ENCODE measurements around the gene BTAF1.

BTAF1 gene

DNA sequence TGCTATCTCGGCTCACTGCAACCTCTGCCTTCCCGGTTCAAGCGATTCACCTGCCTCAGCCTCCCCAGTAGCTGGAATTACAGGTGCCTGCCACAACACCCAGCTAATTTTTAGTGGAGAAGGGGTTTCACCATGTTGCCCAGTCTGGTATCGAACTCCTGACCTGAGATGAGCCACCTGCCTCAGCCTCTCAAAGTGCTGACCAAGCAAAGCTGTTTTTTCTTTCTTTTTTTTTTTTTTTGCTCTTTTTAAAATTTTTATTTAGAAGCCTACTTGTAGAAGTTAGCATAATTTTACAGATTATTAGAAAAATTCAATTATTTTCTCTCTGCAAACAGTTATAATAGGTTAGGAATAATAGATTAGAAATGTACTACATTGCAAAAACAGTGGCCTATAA lies 13.1 kb upstream of the BTAF1 start:
- H3K27ac ChIP-seq (ENCODE audit: low read depth, low read length) = no peak overlapping the region
- H3K4me1 ChIP-seq (ENCODE audit: insufficient read depth, low read length) = peaks cover 11% of the 10 kb centered on the region
- no peaks in the 10 kb centered on the region for H3K27me3 ChIP-seq (ENCODE audit: control insufficient read depth in 1 of 2, insufficient read depth in 2 of 2, low read length in 2 of 2)
- no peak overlapping the region for H3K4me3 ChIP-seq (ENCODE audit: low read depth in 1 of 2, low read length in 2 of 2)
- no peaks in the 10 kb centered on the region for H3K9me3 ChIP-seq (ENCODE audit: low read length)
- no peaks in the 10 kb centered on the region for H3K36me3 ChIP-seq (ENCODE audit: insufficient read depth, low read length)
- no peak overlapping the region for H3K9ac ChIP-seq (ENCODE audit: low read length)

DNA sequence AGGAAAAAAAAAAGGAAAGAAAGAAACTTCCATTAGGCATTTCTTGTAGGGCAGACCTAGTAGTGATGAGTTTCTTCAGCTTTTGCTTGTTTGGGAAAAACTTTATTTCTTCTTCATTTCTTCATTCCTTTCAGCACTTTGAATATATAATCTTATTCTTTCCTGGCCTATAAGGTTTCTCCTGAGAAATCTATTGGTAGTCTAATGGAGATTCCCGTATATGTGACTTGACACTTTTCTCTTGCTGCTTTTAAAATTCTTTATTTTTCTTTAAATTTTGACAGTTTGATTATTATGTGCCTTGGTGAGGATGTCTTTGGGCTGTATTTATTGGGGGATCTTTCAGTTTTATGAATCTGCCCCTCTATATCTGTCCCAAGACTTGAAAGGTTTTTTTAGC lies 3.9 kb upstream of the BTAF1 start:
- no peaks in the 10 kb centered on the region for H3K36me3 ChIP-seq (ENCODE audit: insufficient read depth, low read length)
- H3K4me1 ChIP-seq (ENCODE audit: insufficient read depth, low read length) = peaks cover 3% of the 10 kb centered on the region
- H3K4me3 ChIP-seq (ENCODE audit: low read depth in 1 of 2, low read length in 2 of 2) = no peak overlapping the region
- H3K9ac ChIP-seq (ENCODE audit: low read length) = no peak overlapping the region
- no peaks in the 10 kb centered on the region for H3K27me3 ChIP-seq (ENCODE audit: control insufficient read depth in 1 of 2, insufficient read depth in 2 of 2, low read length in 2 of 2)
- H3K27ac ChIP-seq (ENCODE audit: low read depth, low read length) = no peak overlapping the region
- H3K9me3 ChIP-seq (ENCODE audit: low read length) = no peaks in the 10 kb centered on the region

DNA sequence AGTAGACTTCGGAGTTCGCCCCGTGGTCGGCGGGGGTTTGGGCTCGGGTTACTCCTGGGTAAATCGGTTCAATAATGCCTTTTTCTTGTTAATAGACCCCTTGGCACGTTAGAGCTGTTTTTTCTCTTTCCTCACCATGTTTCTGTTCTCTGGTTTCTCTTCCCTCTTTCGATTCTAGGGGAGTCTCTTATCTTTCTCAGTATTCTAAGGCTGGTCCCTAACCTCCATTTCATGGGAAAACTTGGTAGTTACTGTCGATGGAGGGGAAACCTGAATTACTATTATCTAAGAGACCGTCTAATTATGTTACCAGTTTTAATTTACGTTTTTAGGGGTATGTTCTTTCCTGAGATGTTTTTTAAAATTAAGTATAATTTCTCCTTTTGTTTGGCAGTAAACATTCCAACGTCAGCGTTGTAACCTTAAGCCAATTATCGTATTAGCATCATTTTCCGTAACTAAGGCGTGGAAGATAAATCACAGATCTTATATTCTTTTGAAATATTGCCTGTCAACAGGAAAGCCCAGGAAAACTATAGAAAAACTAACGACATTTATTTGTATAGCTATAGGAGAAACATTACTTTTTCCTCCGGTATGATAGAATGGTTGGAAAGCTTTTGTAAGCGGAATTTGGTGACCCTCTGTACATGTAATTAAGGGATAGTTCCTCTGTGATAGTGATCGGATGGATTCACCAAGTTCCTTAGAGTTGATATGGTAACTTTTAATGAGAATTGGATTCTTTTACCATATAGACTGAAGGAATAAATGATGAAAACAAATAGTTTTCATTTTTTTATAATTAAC lies 847 bp downstream of the BTAF1 start:
- Histone ChIP-seq H3K36me3 (ENCODE audit: insufficient read depth, low read length) (no peaks in the 10 kb centered on the region), H3K9me3 (ENCODE audit: low read length) (no peaks in the 10 kb centered on the region), H3K27ac (ENCODE audit: low read depth, low read length) (peak overlapping the region; percentile 71), H3K27me3 (ENCODE audit: control insufficient read depth in 1 of 2, insufficient read depth in 2 of 2, low read length in 2 of 2) (no peaks in the 10 kb centered on the region), H3K9ac (ENCODE audit: low read length) (peak overlapping the region; percentile 98), H3K4me3 (ENCODE audit: low read depth in 1 of 2, low read length in 2 of 2) (peak overlapping the region; percentile 90 to 92), H3K4me1 (ENCODE audit: insufficient read depth, low read length) (peaks cover 20% of the 10 kb centered on the region)

DNA sequence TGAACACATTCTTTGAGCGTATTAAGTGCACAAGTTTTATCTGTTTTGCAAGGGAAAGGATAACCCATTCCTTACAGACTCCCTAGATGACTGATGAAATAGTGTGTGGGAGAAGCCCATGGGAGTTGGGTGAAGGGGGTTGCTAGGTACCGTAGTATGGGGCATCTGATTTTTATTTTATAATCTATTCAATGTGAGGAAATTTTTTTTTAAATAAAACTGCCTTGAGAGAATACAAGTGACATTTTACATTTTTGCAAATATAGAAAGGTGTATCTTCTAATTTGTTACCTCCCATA lies 1.4 kb downstream of the BTAF1 start:
- H3K27ac ChIP-seq (ENCODE audit: low read depth, low read length) = no peak overlapping the region
- H3K36me3 ChIP-seq (ENCODE audit: insufficient read depth, low read length) = no peaks in the 10 kb centered on the region
- no peak overlapping the region for H3K9ac ChIP-seq (ENCODE audit: low read length)
- no peaks in the 10 kb centered on the region for H3K9me3 ChIP-seq (ENCODE audit: low read length)
- H3K27me3 ChIP-seq (ENCODE audit: control insufficient read depth in 1 of 2, insufficient read depth in 2 of 2, low read length in 2 of 2) = no peaks in the 10 kb centered on the region
- H3K4me3 ChIP-seq (ENCODE audit: low read depth in 1 of 2, low read length in 2 of 2) = peak overlapping the region in 1 of 2 donors; percentile 90
- peaks cover 20% of the 10 kb centered on the region for H3K4me1 ChIP-seq (ENCODE audit: insufficient read depth, low read length)

DNA sequence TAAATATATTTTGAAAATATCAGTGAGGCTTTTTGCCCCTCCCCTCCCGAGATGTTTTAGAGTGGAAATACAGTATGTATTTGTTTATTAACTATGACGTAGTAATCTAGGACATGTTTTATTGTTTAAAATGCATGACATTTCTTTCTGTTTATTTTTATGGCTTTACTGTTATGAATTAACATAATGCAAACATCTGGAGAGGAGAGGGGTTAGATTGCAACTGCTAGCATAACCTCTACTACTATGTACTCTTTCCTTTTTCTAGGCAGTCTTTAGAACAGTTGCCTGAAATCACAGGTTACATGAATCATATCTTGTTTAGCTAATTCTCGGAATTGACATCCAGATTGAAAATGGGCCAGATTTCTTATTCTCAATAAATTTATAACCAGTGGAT lies 7.4 kb downstream of the BTAF1 start:
- Histone ChIP-seq H3K4me1 (ENCODE audit: insufficient read depth, low read length) (peaks cover 10% of the 10 kb centered on the region), H3K36me3 (ENCODE audit: insufficient read depth, low read length) (peaks cover 4% of the 10 kb centered on the region), H3K4me3 (ENCODE audit: low read depth in 1 of 2, low read length in 2 of 2) (no peak overlapping the region), H3K9me3 (ENCODE audit: low read length) (no peaks in the 10 kb centered on the region), H3K27ac (ENCODE audit: low read depth, low read length) (no peak overlapping the region), H3K9ac (ENCODE audit: low read length) (no peak overlapping the region), H3K27me3 (ENCODE audit: control insufficient read depth in 1 of 2, insufficient read depth in 2 of 2, low read length in 2 of 2) (no peaks in the 10 kb centered on the region)

DNA sequence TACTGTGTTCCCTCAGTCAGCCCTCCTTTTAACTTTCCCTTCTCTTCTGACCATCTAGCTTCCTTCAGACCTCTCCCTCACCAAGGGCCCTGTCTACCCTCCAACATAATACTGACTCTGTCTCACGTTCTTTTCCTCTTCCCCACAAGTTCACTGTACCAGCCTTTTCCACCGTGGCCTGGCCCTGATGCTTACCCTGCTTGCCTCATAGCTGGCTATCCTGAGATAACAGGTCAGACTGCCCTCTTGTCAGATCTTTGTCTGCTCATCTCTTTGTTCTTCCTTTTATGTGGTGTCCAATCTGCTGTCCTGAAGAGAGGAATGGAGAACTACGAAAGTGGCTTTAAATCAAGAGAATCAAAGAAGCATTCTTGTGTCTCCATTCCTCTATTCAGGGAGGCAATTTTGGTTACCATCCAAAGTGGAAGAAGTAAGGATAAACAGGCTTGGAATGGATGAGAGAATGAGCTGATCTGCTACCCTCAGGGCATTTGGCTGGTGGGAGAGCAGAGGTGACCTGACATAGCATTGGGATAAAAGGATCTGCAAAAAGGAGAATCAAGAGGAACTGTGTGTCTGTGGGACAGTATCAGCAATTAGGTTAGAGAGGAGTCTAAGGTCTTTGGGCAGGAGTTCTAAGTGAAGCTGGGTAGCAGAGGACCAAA lies 8.1 kb downstream of the BTAF1 start:
- Histone ChIP-seq H3K27ac (ENCODE audit: low read depth, low read length) (no peak overlapping the region), H3K27me3 (ENCODE audit: control insufficient read depth in 1 of 2, insufficient read depth in 2 of 2, low read length in 2 of 2) (no peaks in the 10 kb centered on the region), H3K4me1 (ENCODE audit: insufficient read depth, low read length) (peaks cover 6% of the 10 kb centered on the region), H3K4me3 (ENCODE audit: low read depth in 1 of 2, low read length in 2 of 2) (no peak overlapping the region), H3K36me3 (ENCODE audit: insufficient read depth, low read length) (peaks cover 11% of the 10 kb centered on the region), H3K9ac (ENCODE audit: low read length) (no peak overlapping the region), H3K9me3 (ENCODE audit: low read length) (no peaks in the 10 kb centered on the region)

DNA sequence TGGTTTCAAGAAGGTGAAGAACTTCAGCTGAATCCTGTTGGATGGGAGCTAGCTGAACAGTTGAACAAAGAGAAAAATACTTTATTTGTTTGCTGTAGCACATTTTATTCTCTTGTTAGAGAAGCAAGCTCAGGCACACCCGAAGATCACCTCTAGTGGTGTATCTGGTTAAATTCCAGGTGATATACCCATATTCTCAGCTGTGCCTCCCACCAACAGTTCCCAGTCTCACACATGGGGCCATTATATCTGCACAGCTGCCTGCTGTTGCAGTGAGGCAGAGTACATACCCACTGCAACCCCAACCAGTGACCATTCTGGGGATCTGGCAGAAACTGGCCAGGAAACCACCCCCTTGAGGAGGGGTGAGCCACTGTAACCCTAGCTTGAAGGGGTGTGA lies 9.2 kb downstream of the BTAF1 start:
- H3K27ac ChIP-seq (ENCODE audit: low read depth, low read length) = no peak overlapping the region
- H3K36me3 ChIP-seq (ENCODE audit: insufficient read depth, low read length) = peaks cover 11% of the 10 kb centered on the region
- peaks cover 6% of the 10 kb centered on the region for H3K4me1 ChIP-seq (ENCODE audit: insufficient read depth, low read length)
- H3K27me3 ChIP-seq (ENCODE audit: control insufficient read depth in 1 of 2, insufficient read depth in 2 of 2, low read length in 2 of 2) = no peaks in the 10 kb centered on the region
- no peaks in the 10 kb centered on the region for H3K9me3 ChIP-seq (ENCODE audit: low read length)
- no peak overlapping the region for H3K9ac ChIP-seq (ENCODE audit: low read length)
- no peak overlapping the region for H3K4me3 ChIP-seq (ENCODE audit: low read depth in 1 of 2, low read length in 2 of 2)

DNA sequence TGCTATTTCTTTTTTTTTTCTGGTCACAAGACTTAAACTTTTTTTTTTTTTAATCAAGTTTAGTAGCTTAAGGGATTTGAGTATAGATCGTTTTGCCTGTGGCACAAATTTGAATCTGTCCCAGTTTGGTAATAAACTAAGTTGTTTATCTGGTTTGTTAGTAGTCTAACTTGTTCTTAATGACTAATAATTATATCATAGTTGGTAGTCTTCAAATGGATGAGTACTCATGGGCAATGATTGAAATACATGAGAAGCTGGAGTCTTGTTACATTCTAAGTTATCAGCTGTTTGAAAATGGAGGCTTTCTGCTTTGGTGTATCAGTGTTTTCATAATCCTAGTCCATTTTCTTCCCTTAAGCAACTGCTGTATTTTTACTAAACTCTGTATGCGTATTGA lies 12.3 kb downstream of the BTAF1 start:
- H3K36me3 ChIP-seq (ENCODE audit: insufficient read depth, low read length) = peaks cover 11% of the 10 kb centered on the region

DNA sequence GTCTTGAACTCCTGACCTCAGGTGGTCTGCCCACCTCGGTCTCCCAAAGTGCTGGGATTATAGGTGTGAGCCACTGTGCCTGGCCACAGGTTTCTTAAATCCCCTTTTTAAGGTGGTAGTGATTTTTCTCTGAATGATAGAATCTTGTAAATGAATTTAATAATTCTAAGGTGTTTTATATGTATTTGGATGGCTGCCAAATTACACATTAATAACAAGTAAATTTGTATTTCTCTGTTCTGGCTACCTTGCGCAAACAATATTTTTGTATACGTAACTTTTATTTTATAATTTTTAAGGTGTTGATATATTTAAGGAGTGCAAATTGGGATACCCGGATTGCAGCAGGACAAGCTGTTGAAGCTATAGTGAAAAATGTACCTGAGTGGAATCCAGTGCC lies 16.1 kb downstream of the BTAF1 start:
- Histone ChIP-seq H3K4me1 (ENCODE audit: insufficient read depth, low read length) (no peaks in the 10 kb centered on the region), H3K4me3 (ENCODE audit: low read depth in 1 of 2, low read length in 2 of 2) (no peak overlapping the region), H3K9me3 (ENCODE audit: low read length) (no peaks in the 10 kb centered on the region), H3K27ac (ENCODE audit: low read depth, low read length) (no peak overlapping the region), H3K36me3 (ENCODE audit: insufficient read depth, low read length) (peaks cover 8% of the 10 kb centered on the region), H3K9ac (ENCODE audit: low read length) (no peak overlapping the region), H3K27me3 (ENCODE audit: control insufficient read depth in 1 of 2, insufficient read depth in 2 of 2, low read length in 2 of 2) (no peaks in the 10 kb centered on the region)

More for the DNA sequence above, 12.3 kb downstream of the BTAF1 start:
- H3K27me3 ChIP-seq (ENCODE audit: control insufficient read depth in 1 of 2, insufficient read depth in 2 of 2, low read length in 2 of 2) = no peaks in the 10 kb centered on the region
- H3K27ac ChIP-seq (ENCODE audit: low read depth, low read length) = no peak overlapping the region
- H3K9me3 ChIP-seq (ENCODE audit: low read length) = no peaks in the 10 kb centered on the region
- H3K4me3 ChIP-seq (ENCODE audit: low read depth in 1 of 2, low read length in 2 of 2) = no peak overlapping the region
- H3K9ac ChIP-seq (ENCODE audit: low read length) = no peak overlapping the region
- no peaks in the 10 kb centered on the region for H3K4me1 ChIP-seq (ENCODE audit: insufficient read depth, low read length)

DNA sequence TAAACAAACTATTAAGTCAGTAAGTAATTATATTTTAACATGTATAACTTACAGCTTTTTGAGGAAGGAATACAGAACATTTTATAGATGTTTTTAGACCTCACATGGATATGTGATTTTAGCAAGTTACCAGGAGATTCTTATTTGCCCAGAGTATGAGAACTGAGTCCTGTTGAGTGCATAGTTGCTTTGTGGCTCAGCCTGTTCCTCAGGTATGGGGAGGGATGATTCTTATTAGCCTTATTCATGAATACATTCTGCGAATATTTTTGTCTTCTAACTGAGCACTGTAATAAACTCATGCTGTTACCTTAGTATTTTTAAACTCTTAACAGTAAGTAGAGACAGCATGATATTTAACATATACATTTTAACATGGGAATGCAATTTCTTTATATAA lies 17.9 kb downstream of the BTAF1 start:
- Histone ChIP-seq H3K27ac (ENCODE audit: low read depth, low read length) (no peak overlapping the region), H3K4me3 (ENCODE audit: low read depth in 1 of 2, low read length in 2 of 2) (no peak overlapping the region), H3K4me1 (ENCODE audit: insufficient read depth, low read length) (no peaks in the 10 kb centered on the region), H3K36me3 (ENCODE audit: insufficient read depth, low read length) (peaks cover 8% of the 10 kb centered on the region), H3K27me3 (ENCODE audit: control insufficient read depth in 1 of 2, insufficient read depth in 2 of 2, low read length in 2 of 2) (no peaks in the 10 kb centered on the region), H3K9ac (ENCODE audit: low read length) (no peak overlapping the region), H3K9me3 (ENCODE audit: low read length) (no peaks in the 10 kb centered on the region)

DNA sequence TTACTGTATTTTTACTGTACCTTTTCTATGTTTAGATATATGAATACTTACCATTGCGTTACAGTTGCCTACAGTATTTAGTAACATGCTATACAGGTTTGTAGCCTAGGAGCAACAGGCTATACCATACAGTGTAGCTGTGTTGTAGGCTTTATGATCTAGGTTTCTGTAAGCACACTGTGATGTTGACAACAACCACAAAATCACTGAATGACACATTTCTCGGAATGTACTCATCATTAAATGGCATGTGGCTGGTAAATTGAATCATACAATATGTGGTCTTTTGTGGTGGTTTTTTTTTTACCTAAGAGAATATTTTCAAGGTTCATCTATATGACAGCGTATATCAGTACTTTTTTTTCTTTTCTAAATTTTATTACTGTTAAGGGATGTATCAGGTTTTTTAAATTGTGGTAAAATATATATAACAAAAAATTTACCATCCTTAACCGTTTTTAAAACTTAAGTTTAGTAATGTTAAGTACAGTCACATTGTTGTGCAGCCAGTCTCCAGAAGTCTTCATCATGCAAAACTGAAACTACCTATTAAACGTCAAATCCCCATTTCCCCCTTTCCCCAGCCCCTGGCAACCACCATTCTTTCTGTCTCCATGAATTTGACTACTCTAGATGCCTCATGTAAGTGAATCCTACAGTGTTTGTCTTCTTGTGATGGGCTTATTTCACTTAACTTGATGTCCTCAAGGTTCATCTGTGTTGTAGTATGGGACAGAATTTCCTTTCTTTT lies 21.5 kb downstream of the BTAF1 start:
- Histone ChIP-seq H3K4me3 (ENCODE audit: low read depth in 1 of 2, low read length in 2 of 2) (no peak overlapping the region), H3K27ac (ENCODE audit: low read depth, low read length) (no peak overlapping the region), H3K9me3 (ENCODE audit: low read length) (no peaks in the 10 kb centered on the region), H3K27me3 (ENCODE audit: control insufficient read depth in 1 of 2, insufficient read depth in 2 of 2, low read length in 2 of 2) (no peaks in the 10 kb centered on the region), H3K9ac (ENCODE audit: low read length) (no peak overlapping the region), H3K4me1 (ENCODE audit: insufficient read depth, low read length) (no peaks in the 10 kb centered on the region), H3K36me3 (ENCODE audit: insufficient read depth, low read length) (peaks cover 6% of the 10 kb centered on the region)
